Prostate gland (tissue), 2 donors: ENCODE results near the gene ABCB8. TPM values are rescaled to one million over a fixed set of nuclear protein-coding genes. Genes with fewer than 3 reads are reported as not detected.

ENCODE experiments used
- DNase-seq: peaks from one replicate; pipeline ENCODE4 v3.0.0-alpha.2; 2019; ENCODE audit warnings: low spot score
- H3K27ac ChIP-seq, 2 donors: fragments of 200-600 bp; sonication (generic); 2 replicates each; pipeline ENCODE4 v1.5.1; 2017 to 2019
- H3K27me3 ChIP-seq: fragments of 200-600 bp; sonication (generic); replicated peaks from 2 replicates; pipeline ENCODE4 v1.5.1; 2019; ENCODE audit not compliant: insufficient read depth
- H3K36me3 ChIP-seq, 2 donors: fragments of 200-600 bp; sonication (generic); 1 replicate in 1 of 2; 2 replicates in 1 of 2; pipeline versions ENCODE4 v1.5.1 to v1.8.1; 2017 to 2019
- H3K4me1 ChIP-seq: fragments of 200-600 bp; sonication (generic); replicated peaks from 2 replicates; pipeline ENCODE4 v1.5.1; 2019
- H3K4me3 ChIP-seq, 2 donors: fragments of 200-600 bp; sonication (generic); 2 replicates each; pipeline ENCODE4 v1.5.1; 2017 to 2019
- H3K9me3 ChIP-seq: fragments of 200-600 bp; sonication (generic); 2 replicates; pipeline ENCODE4 v1.5.1; 2017
- CTCF ChIP-seq, 4 experiments: fragments of 200-600 bp in 2 of 4; fragments of 450-650 bp in 2 of 4; sonication (generic) in 2 of 4; IDR thresholded peaks; 1 replicate in 3 of 4; 2 replicates in 1 of 4; pipeline ENCODE4 v1.5.1; 2016 to 2019; ENCODE audit warnings: antibody characterized with exemption in 4 of 4, mild to moderate bottlenecking in 2 of 4, moderate library complexity in 2 of 4
- POLR2A ChIP-seq: fragments of 450-650 bp; IDR thresholded peaks from one replicate; pipeline ENCODE4 v1.6.1; 2016; ENCODE audit warnings: antibody characterized with exemption, mild to moderate bottlenecking
- POLR2AphosphoS5 ChIP-seq: sonication (generic); formaldehyde crosslinking; IDR thresholded peaks from one replicate; pipeline ENCODE4 v1.6.1; 2017; ENCODE audit warnings: antibody characterized with exemption
- WGBS: methylation state at CpG from one replicate; pipeline ENCODE4 v1.1.5; 2018; 5-methylcytosine and 5-hydroxymethylcytosine counted together
- intact Hi-C: fragments of 100-400 bp; cut with DNase I; formaldehyde crosslinking; loops from one replicate; pipeline ENCODE4 v1.14.2; 2022
- total RNA-seq, 2 donors: library from RNA; depleted of rRNA; stranded (reverse); fragments of >200 nt; gene quantifications; one replicate each; pipeline ENCODE4 v1.1.0, GENCODE V29; 2016

Gene ABCB8
- total RNA-seq, 2 donors from 2014 or later = 26.4 to 50.6 TPM

GRCh38 chr7:151087245-151088018 lies 59.2 kb downstream of the ABCB8 start:
- Histone ChIP-seq H3K9me3 (no peaks in the 10 kb centered on the region), H3K27me3 (no peaks in the 10 kb centered on the region), H3K4me1 (peaks cover 20% of the 10 kb centered on the region), H3K36me3 (no peaks in the 10 kb centered on the region), H3K4me3 (peak overlapping the region; percentile 61 to 80), H3K27ac (peak overlapping the region; percentile 83)
- under 1% methylated on average over 32 of the region's 70 CpGs for WGBS
- DNase-seq = peak; percentile 45
- intact Hi-C loops = loop anchor here (10.0 kb wide), 1 partner anchor 123 kb away; no protein-coding TSS in a partner anchor
- TF ChIP-seq POLR2AphosphoS5 = no peak
- peak; percentile 9 to 49 (median 22) for TF ChIP-seq CTCF (IDR thresholded peaks at IDR 0.05)
- TF ChIP-seq POLR2A = peak; percentile 16

DNA sequence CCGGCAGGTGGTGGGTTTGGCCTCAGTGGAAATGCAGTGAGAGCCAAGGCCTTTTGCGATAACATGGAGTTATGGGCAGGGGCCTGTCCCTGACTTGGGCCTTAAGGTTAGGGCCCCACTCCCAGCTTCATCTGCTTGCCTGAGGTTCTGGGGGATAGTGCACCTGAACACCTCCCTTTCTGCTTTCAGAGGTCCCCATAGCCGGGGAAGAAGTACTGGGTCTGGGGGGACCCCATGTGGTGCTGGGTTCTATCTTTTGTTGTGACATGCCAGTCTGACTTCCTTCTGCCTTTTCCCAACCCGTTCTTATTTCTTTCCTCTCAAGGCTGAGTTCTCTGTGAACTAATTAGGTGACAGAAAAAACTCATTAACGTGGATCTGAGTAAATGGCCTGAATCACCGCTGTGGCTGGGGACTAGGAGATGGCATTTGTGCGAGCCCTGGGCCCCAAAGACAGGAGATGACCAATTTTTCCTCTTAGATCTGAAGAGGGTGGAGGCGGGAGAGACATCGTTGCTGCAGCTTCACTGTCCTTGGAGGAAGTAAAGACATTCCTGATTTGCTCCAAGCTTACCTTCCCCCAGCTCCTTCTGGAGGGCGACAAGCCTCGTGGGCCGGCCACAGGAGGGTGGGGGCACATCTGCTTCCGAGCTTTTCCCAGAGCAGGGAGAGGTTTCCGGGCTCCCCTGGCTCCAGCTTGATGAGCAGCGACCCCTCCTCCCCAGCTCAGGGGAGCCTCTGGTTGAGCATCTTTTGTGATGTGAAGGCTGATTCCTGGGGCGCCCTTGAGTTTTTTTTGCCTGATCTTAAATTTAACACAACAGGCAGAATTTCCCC lies 60.0 kb downstream of the ABCB8 start:
- Histone ChIP-seq H3K4me1 (peaks cover 16% of the 10 kb centered on the region), H3K27ac (peak overlapping the region; percentile 83), H3K9me3 (no peaks in the 10 kb centered on the region), H3K4me3 (peak overlapping the region; percentile 61 to 80), H3K36me3 (no peaks in the 10 kb centered on the region), H3K27me3 (no peaks in the 10 kb centered on the region)
- intact Hi-C loops = loop anchor here (10.0 kb wide), 1 partner anchor 123 kb away; no protein-coding TSS in a partner anchor
- 30% methylated on average over 16 of the region's 16 CpGs for WGBS
- no peak for DNase-seq
- no peak for TF ChIP-seq POLR2AphosphoS5
- TF ChIP-seq POLR2A = no peak
- no peak for TF ChIP-seq CTCF (IDR thresholded peaks at IDR 0.05)

DNA sequence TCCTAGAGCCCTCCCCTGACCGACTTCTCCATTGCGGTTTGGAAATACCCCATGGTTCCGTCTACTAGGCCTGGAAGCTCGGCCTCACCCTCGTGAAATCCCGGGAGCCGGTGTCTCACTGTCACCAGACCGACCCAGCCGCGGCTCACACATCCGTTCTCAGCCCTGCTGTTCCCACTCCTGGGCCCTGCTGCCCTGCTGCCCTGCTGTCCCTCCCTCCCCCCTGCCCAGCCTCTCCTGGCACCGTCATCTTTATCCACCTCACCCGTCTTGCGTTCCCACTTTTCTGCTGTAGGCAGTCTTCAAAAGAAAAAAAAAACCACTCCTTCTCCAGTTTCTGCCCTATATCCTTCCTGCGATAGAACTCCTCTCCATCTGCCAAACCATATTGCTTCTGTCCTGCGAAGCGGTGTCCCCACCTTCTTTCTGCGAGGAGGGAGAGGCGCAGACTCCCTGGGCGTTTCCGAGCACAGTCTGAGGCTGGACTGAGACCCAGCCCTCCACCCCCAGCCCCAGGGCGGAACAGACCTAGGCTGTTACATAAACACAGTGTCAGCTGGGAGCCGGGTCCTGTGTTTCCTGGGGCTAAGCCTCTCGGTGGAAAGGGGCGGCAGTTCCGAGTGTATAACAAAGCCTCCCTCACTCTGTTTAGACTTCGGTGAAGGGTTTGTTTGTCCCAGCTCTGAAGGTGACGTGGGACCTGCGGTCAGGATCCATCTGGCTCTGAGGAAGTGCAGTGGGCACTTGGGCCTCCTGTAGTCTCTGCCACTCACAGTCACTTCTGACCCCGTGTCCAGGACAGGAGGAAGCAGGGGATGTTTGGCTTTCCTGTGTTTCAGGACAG lies 60.8 kb downstream of the ABCB8 start:
- Histone ChIP-seq H3K27me3 (no peaks in the 10 kb centered on the region), H3K4me3 (peak overlapping the region in 1 of 2 donors; percentile 80), H3K27ac (peak overlapping the region; percentile 83), H3K4me1 (peaks cover 16% of the 10 kb centered on the region), H3K9me3 (no peaks in the 10 kb centered on the region), H3K36me3 (no peaks in the 10 kb centered on the region)
- TF ChIP-seq POLR2AphosphoS5 (peak; percentile 70), CTCF (IDR thresholded peaks at IDR 0.05) (no peak), POLR2A (peak; percentile 57)
- intact Hi-C loops = loop anchor here (10.0 kb wide), 1 partner anchor 124 kb away; no protein-coding TSS in a partner anchor
- WGBS = 4% methylated on average over 30 of the region's 30 CpGs
- peak; percentile 74 for DNase-seq

GRCh38 chr7:151089893-151090730 lies 61.9 kb downstream of the ABCB8 start:
- peaks cover 16% of the 10 kb centered on the region for H3K4me1 ChIP-seq

More at GRCh38 chr7:151089893-151090730, 61.9 kb downstream of the ABCB8 start:
- intact Hi-C loops = loop anchor here (10.0 kb wide), 1 partner anchor 125 kb away; no protein-coding TSS in a partner anchor
- Histone ChIP-seq H3K27me3 (no peaks in the 10 kb centered on the region), H3K4me3 (peak overlapping the region in 1 of 2 donors; percentile 80), H3K9me3 (no peaks in the 10 kb centered on the region), H3K27ac (peak overlapping the region; percentile 83), H3K36me3 (no peaks in the 10 kb centered on the region)
- no peak for DNase-seq
- TF ChIP-seq POLR2AphosphoS5 (no peak), CTCF (IDR thresholded peaks at IDR 0.05) (no peak), POLR2A (no peak)
- WGBS = 72% methylated on average over 22 of the region's 22 CpGs
